Measurements from ENCODE around the gene PEX14. TPM values are rescaled to one million over a fixed set of nuclear protein-coding genes. Genes with fewer than 3 reads are reported as not detected.
A peak's percentile ranks its signal among the peaks of the same experiment; 100 is the strongest.

The PEX14 gene
- total and polyA plus RNA-seq, 9 of the 15 experiments (the other 6 are each of a cell fraction or from before 2014, with no cell fraction given): 2.6 to 45.7 (median 22.7) TPM

GRCh38 chr1:10510520-10511493 is 36.1 kb downstream of the PEX14 start (continued):
- TF ChIP-seq ZNF740 (CRISPR knock-in tag; IDR thresholded peaks at IDR 0.05) (no peak), ZNF740 (tag; IDR thresholded peaks at IDR 0.05) (no peak), ZNF23 (CRISPR knock-in tag; IDR thresholded peaks at IDR 0.05) (no peak), SNRNP70 (optimal IDR thresholded peaks at IDR 0.05; ENCODE audit: low read depth, low read length) (no peak), ERF (CRISPR knock-in tag; IDR thresholded peaks at IDR 0.05) (no peak), CTCFL (IDR thresholded peaks at IDR 0.05; ENCODE audit: borderline replicate concordance, insufficient read depth, low read depth, low read length, poor library complexity, severe bottlenecking) (no peak), MTF1 (CRISPR knock-in tag; IDR thresholded peaks at IDR 0.05; ENCODE audit: borderline replicate concordance) (no peak), SLC30A9 (CRISPR knock-in tag; IDR thresholded peaks at IDR 0.05) (no peak), MTA1 (IDR thresholded peaks at IDR 0.05; ENCODE audit: borderline replicate concordance) (peak; percentile 47; the same call in 1 of the 2 replicates), ADNP (tag; IDR thresholded peaks at IDR 0.05) (no peak), ZNF347 (CRISPR knock-in tag; IDR thresholded peaks at IDR 0.05; ENCODE audit: low read depth) (no peak), FOXP1 (CRISPR knock-in tag; IDR thresholded peaks at IDR 0.05) (no peak), NFE2L1 (tag; IDR thresholded peaks at IDR 0.05; ENCODE audit: borderline replicate concordance, low read depth) (no peak), ZBTB26 (CRISPR knock-in tag; IDR thresholded peaks at IDR 0.05) (0 out of 2 replicates have a peak, but pooled peaks have one; percentile 23), ZNF551 (CRISPR knock-in tag; IDR thresholded peaks at IDR 0.05) (no peak), ZC3H11A (IDR thresholded peaks at IDR 0.05; ENCODE audit: low read depth, low read length) (no peak), FOXA1 (IDR thresholded peaks at IDR 0.05; ENCODE audit: borderline replicate concordance) (no peak), PBX2 (CRISPR knock-in tag; IDR thresholded peaks at IDR 0.05; ENCODE audit: low read depth) (no peak), PBX2 (tag; conservative IDR thresholded peaks at IDR 0.05; ENCODE audit: low read depth) (peak; percentile 85), MCM2 (IDR thresholded peaks at IDR 0.05; ENCODE audit: low read depth) (no peak)
